ENCODE data around the gene VAMP7. TPM values are rescaled to one million over a fixed set of nuclear protein-coding genes. Genes with fewer than 3 reads are reported as not detected.
"Not testable (repeated sequence)": the region's sequence is repeated elsewhere in the genome, so short reads cannot be mapped to it uniquely, and the experiment has no call there.

Gene VAMP7
- polyA plus RNA-seq, 3 donors = 43.3 to 50.8 (median 45.6) TPM

GRCh38 chrX:155966876-155967275 lies 85.7 kb downstream of the VAMP7 start:
- DNase-seq (ENCODE audit: extremely low read depth in 1 of 11, low read depth in 9 of 11, low spot score in 4 of 11) = no peak

GRCh38 chrX:155967653-155968325 lies 86.6 kb downstream of the VAMP7 start:
- no peak for DNase-seq (ENCODE audit: extremely low read depth in 1 of 11, low read depth in 9 of 11, low spot score in 4 of 11)

GRCh38 chrX:155968326-155968661 lies 87.1 kb downstream of the VAMP7 start:
- DNase-seq (ENCODE audit: extremely low read depth in 1 of 11, low read depth in 9 of 11, low spot score in 4 of 11) = no peak

DNA sequence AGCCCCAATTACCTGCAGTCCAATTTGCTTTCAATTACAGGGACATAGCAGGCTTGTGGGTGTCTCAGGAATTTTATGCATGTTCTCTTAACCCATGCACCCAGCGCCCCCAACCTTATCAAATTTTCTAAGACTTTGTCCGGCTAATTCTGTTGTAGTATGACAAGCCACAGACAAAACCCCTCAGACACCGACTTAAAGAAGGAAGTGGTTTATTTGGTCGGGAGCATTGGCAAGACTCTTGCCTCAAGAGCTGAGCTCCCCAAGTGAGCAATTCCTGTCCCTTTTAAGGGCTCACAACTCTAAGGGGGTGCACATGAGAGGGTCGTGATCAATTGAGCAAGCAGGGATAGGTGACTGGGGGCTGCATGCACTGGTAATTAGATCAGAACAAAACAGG lies 87.6 kb downstream of the VAMP7 start:
- no peak for DNase-seq (ENCODE audit: extremely low read depth in 1 of 11, low read depth in 9 of 11, low spot score in 4 of 11)

DNA sequence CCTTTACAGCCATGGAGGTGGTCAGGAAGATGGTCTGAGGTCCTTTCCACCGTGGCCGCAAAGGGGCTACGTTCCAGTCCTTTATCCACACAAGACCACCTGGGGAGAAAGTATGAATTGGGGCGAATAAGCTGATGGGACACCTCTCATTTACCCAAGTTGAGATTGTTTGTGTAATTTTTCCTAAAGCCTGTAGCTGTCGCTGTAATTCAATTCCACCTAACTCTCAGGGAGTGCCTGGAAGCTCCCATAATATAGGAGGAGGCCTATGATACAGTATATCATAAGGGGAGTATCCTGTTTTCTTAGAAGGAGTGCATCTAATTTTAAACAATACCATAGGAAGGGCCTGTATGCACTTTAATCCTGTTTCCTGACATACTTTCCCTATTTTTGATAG lies 90.5 kb downstream of the VAMP7 start:
- DNase-seq (ENCODE audit: extremely low read depth in 1 of 11, low read depth in 9 of 11, low spot score in 4 of 11) = not testable (repeated sequence)

- not testable (repeated sequence) for DNase-seq (ENCODE audit: extremely low read depth in 1 of 11, low read depth in 9 of 11, low spot score in 4 of 11)
Observed at GRCh38 chrX:155972241-155972640, 91.1 kb downstream of the VAMP7 start.

GRCh38 chrX:155983326-155983725 lies 102.2 kb downstream of the VAMP7 start:
- DNase-seq (ENCODE audit: extremely low read depth in 1 of 11, low read depth in 9 of 11, low spot score in 4 of 11) = no peak

- no peak for DNase-seq (ENCODE audit: extremely low read depth in 1 of 11, low read depth in 9 of 11, low spot score in 4 of 11)
Observed at GRCh38 chrX:155985208-155985607, 104.1 kb downstream of the VAMP7 start.

DNA sequence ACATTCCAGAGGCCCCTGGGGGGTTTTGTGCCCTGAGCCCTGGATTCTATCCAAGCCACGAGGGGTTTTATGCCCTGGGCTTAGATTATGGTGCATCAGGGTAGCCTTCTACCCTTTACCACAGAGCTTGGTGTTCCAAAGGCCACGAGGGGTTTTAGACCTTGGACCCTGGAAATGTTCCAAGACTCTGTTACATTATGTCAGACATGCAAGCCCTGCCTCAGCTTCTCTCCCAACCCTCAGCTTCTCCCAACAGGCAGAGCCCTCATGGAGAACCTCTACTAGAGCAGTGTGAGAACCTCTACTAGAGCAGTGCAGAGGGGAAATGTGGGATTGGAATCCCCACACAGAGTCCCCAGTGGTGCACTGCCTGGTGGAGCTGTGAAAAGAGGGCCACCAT lies 105.8 kb downstream of the VAMP7 start:
- not testable (repeated sequence) for DNase-seq (ENCODE audit: extremely low read depth in 1 of 11, low read depth in 9 of 11, low spot score in 4 of 11)

DNA sequence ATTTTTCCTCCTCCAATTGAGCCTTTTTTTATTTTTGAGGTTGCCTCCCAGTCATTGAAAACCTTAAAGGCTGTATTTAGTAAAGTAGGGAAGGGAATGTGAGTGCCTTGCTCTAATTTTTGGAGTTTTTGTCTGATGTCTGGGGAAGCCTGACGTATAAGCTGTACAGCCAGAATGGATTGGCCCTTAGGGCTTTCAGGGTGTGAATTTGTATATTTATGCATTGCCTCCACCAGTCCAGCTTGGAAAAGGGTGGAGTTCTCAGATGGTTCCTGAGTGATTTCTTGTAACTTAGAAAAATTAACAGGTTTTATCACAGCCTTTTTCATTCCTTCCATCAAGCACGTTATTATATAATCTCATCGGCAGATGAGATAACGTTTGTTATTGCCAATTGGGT lies 107.7 kb downstream of the VAMP7 start:
- no peak for DNase-seq (ENCODE audit: extremely low read depth in 1 of 11, low read depth in 9 of 11, low spot score in 4 of 11)

Other genes starting within 250 kb of the VAMP7 start
- gene IL9R, start 116.4 kb downstream of the VAMP7 start, polyA plus RNA-seq (ENCODE audit: insufficient read length in 3 of 3) = under 1 TPM in 1 of 3 donors, not detected in 2; 0.11 TPM

Measured in renal cortex interstitium (tissue), 11 donors.